RWPE1 (cell line): ENCODE results near the gene KCNH3.

Source experiments
- CTCF ChIA-PET: fragments of 350-600 bp; sonication (Branson Sonifier 250); formaldehyde crosslinking; extraction: SDS; loops from one replicate; lab custom pipeline; 2021; lab: Yijun Ruan, JAX
- POLR2A ChIA-PET: fragments of 400-600 bp; formaldehyde crosslinking; extraction: SDS; loops from one replicate; lab custom pipeline; 2020; ENCODE audit warnings: antibody characterized with exemption; ENCODE audit not compliant: low non-redundant PET; lab: Yijun Ruan, JAX
- DNase-seq: peaks from one replicate; pipeline ENCODE4 v3.0.0; 2012; ENCODE audit warnings: low spot score
- H3K27ac ChIP-seq: fragments of 450-650 bp; 2 replicates; pipeline ENCODE4 v1.5.1; 2017
- TF ChIP-seq, protein P1 (sequence below): fragments of 450-650 bp; conservative IDR thresholded peaks from 2 replicates; pipeline ENCODE4 v1.5.1; 2017; ENCODE audit warnings: low read depth, mild to moderate bottlenecking

KCNH3 gene

DNA sequence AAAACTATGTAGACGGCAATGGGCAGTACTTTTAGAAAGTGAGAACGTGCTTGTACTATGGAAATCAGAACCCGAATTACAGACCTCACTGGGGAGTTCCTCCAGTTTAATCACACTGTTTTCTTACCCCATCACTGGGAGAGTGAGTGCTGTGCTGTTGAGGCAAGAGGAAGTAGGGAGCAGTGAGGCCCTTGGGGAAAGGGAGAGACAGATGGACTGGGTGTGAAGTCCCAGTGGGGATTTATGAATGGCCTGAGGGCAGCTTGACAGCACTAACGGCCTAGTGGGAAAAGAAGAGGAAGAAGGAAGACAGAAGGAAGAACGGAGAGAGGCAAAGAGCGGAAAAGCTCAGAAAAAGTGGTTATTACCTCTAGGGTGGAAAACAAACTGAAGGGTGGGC, 23.4 kb downstream of the KCNH3 start:
- no peak for DNase-seq
- no peak overlapping the region for H3K27ac ChIP-seq
- POLR2A ChIA-PET, result no interaction called here
- CTCF ChIA-PET, result interaction anchor here (0.6 to 1.0 kb wide), 2 partner anchors 9 to 37 kb away, joined by 4 read pairs; no protein-coding TSS in a partner anchor
- TF ChIP-seq, protein P1, sequence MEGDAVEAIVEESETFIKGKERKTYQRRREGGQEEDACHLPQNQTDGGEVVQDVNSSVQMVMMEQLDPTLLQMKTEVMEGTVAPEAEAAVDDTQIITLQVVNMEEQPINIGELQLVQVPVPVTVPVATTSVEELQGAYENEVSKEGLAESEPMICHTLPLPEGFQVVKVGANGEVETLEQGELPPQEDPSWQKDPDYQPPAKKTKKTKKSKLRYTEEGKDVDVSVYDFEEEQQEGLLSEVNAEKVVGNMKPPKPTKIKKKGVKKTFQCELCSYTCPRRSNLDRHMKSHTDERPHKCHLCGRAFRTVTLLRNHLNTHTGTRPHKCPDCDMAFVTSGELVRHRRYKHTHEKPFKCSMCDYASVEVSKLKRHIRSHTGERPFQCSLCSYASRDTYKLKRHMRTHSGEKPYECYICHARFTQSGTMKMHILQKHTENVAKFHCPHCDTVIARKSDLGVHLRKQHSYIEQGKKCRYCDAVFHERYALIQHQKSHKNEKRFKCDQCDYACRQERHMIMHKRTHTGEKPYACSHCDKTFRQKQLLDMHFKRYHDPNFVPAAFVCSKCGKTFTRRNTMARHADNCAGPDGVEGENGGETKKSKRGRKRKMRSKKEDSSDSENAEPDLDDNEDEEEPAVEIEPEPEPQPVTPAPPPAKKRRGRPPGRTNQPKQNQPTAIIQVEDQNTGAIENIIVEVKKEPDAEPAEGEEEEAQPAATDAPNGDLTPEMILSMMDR, result no peak

DNA sequence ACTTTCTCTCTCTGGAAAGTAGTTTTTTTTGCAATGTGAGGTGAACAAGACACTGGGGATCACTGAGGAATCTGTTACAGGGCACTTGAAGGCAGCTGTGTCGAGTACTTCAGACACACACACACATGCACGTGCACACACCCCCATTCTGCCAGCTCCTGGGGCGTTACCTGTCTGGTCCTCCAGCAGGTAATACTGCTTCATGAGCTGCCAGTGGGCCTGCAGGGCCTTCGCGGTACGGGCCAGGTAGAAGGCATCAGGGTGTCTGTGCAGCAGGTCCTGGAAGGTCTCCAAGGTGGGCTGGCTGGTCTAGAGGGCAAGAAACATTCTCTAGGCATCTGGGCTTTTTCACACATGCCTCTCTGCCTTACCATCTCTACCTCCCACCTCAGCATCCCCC, 24.0 kb downstream of the KCNH3 start:
- CTCF ChIA-PET, result interaction anchor here (1.6 kb wide), 1 partner anchor 9 kb away, joined by 4 read pairs; no protein-coding TSS in a partner anchor
- POLR2A ChIA-PET, result no interaction called here
- TF ChIP-seq, protein P1, result no peak
- 0 out of 2 replicates have a peak overlapping the region, but pooled peaks have one; percentile 5 for H3K27ac ChIP-seq
- DNase-seq, result no peak

GRCh38 chr12:49563951-49564685, 25.3 kb downstream of the KCNH3 start:
- H3K27ac ChIP-seq, result peak overlapping the region; percentile 11; the same call in 1 of the 2 replicates
- POLR2A ChIA-PET, result no interaction called here
- CTCF ChIA-PET, result interaction anchor here (0.6 to 1.6 kb wide), 2 partner anchors 10 to 60 kb away, joined by 3 to 4 read pairs; no protein-coding TSS in a partner anchor
- no peak for DNase-seq
- TF ChIP-seq, protein P1, result no peak

DNA sequence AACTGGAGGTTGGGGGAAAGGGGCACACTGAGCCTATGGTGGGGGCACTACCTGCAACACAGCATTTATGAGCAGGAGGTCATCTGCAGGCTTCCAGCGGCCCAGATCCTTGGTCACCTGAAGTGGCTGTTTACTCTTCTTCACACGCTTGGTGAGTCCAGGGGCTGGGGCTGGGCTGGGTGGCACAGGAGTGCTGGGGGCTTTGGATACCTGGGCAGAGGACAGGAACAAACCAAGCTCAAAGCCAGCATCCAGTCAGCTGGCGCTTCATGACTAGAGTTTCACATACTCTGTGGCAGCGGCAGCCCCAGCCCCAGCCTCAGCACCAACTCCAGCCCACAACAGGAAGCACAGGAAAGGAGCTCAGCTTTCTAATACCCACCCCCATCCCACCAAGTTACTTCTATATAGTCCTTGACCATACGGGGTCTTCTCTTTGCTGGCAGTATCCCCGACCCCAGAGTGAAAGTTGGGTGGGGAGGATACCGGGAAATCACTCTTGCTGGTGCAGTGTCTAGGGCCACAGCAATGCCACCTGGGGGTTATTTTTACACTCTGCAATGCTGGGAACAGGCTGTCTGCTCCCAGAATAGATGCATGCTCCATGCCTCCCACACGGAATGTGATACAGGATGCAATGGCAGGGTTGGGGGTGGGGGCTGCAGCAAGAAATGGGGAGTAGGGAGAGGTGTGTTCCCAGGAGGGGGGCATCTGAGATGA, 26.0 kb downstream of the KCNH3 start:
- CTCF ChIA-PET, result no interaction called here
- POLR2A ChIA-PET, result no interaction called here
- H3K27ac ChIP-seq, result peak overlapping the region; percentile 11; the same call in 1 of the 2 replicates
- TF ChIP-seq, protein P1, result no peak
- DNase-seq, result no peak

- TF ChIP-seq, protein P1, result no peak
- DNase-seq, result no peak
- ChIA-PET CTCF (no interaction called here), POLR2A (no interaction called here)
- H3K27ac ChIP-seq, result peak overlapping the region; percentile 11; the same call in 1 of the 2 replicates
These were observed 26.8 kb downstream of the KCNH3 start for GRCh38 chr12:49565406-49566265.

GRCh38 chr12:49566361-49566760, 27.5 kb downstream of the KCNH3 start:
- H3K27ac ChIP-seq, result peak overlapping the region; percentile 9; the same call in 1 of the 2 replicates
- ChIA-PET CTCF (interaction anchor here (0.6 to 1.7 kb wide), 4 partner anchors 11 to 235 kb away, joined by 3 to 8 read pairs (median 4); no protein-coding TSS in a partner anchor), POLR2A (interaction anchor here (0.6 kb wide), 1 partner anchor 280 kb away, joined by 3 read pairs; no protein-coding TSS in a partner anchor)
- TF ChIP-seq, protein P1, result no peak
- no peak for DNase-seq
